Spleen (tissue), 11 donors: ENCODE measurements around the gene SLC26A1. TPM values are rescaled to one million over a fixed set of nuclear protein-coding genes. Genes with fewer than 3 reads are reported as not detected.

Source experiments
- DNase-seq: peaks from one replicate; pipeline ENCODE4 v3.0.0-alpha.2; 2020
- H3K27ac ChIP-seq, 8 donors: fragments of 200-600 bp; sonication (generic) in 7 of 8; 1 replicate in 4 of 8; 2 replicates in 4 of 8; pipeline versions ENCODE4 v1.5.0 to v1.8.0; 2016 to 2021; ENCODE audit warnings: inconsistent platforms in 4 of 8, mild to moderate bottlenecking in 4 of 8, moderate library complexity in 1 of 8
- H3K27me3 ChIP-seq, 7 donors: fragments of 200-600 bp; sonication (generic) in 6 of 7; replicated peaks in 1 of 7; 1 replicate in 4 of 7; 2 replicates in 3 of 7; pipeline versions ENCODE4 v1.5.0 to v1.8.0; 2016 to 2021; ENCODE audit warnings: inconsistent platforms in 3 of 7, mild to moderate bottlenecking in 1 of 7
- H3K36me3 ChIP-seq, 6 donors: fragments of 200-600 bp; sonication (generic) in 5 of 6; 1 replicate in 4 of 6; 2 replicates in 2 of 6; pipeline versions ENCODE4 v1.5.0 to v1.8.0; 2016 to 2021; ENCODE audit warnings: inconsistent platforms in 2 of 6
- H3K4me1 ChIP-seq, 6 donors: fragments of 200-600 bp; sonication (generic) in 5 of 6; 1 replicate in 3 of 6; 2 replicates in 3 of 6; pipeline versions ENCODE4 v1.5.0 to v1.8.0; 2016 to 2021; ENCODE audit warnings: inconsistent platforms in 3 of 6
- H3K4me3 ChIP-seq, 8 donors: fragments of 200-600 bp; sonication (generic) in 7 of 8; 1 replicate in 4 of 8; 2 replicates in 4 of 8; pipeline versions ENCODE4 v1.5.0 to v1.8.0; 2016 to 2021; ENCODE audit warnings: inconsistent platforms in 4 of 8, mild to moderate bottlenecking in 4 of 8, moderate library complexity in 2 of 8
- H3K9me3 ChIP-seq, 8 donors: fragments of 200-600 bp; sonication (generic) in 7 of 8; 1 replicate in 4 of 8; 2 replicates in 4 of 8; pipeline versions ENCODE4 v1.5.0 to v1.8.0; 2016 to 2021; ENCODE audit warnings: inconsistent platforms in 4 of 8
- CTCF ChIP-seq, 11 experiments: fragments of 200-600 bp in 7 of 11; fragments of 450-650 bp in 4 of 11; sonication (generic) in 4 of 11; IDR thresholded peaks in 8 of 11; conservative IDR thresholded peaks in 3 of 11; 1 replicate in 7 of 11; 2 replicates in 4 of 11; pipeline versions ENCODE4 v1.4.0 to v1.8.0; 2016 to 2021; ENCODE audit warnings: antibody characterized with exemption in 11 of 11, inconsistent platforms in 4 of 11, mild to moderate bottlenecking in 1 of 11
- POLR2A ChIP-seq, 3 donors: fragments of 450-650 bp; IDR thresholded peaks; one replicate each; pipeline ENCODE4 v1.5.1; 2017; ENCODE audit warnings: antibody characterized with exemption in 3 of 3, mild to moderate bottlenecking in 1 of 3
- POLR2AphosphoS5 ChIP-seq, 3 donors: sonication (generic); formaldehyde crosslinking; IDR thresholded peaks; one replicate each; pipeline ENCODE4 v1.5.1; 2017; ENCODE audit warnings: antibody characterized with exemption in 3 of 3
- WGBS, 5 donors: extraction: QIAGEN DNeasy Blood & Tissue Kit in 3 of 5; methylation state at CpG; one replicate each; pipeline versions ENCODE4 v1.1.5 to v1.1.7; 2013 to 2018; 5-methylcytosine and 5-hydroxymethylcytosine counted together
- intact Hi-C: fragments of 100-400 bp; cut with DNase I; formaldehyde crosslinking; loops from one replicate; pipeline ENCODE4 v1.15.0; 2023; ENCODE audit warnings: low total_unique reads
- polyA plus RNA-seq, 3 donors: library from polyadenylated mRNA; stranded (reverse); fragments of 200-250 nt; gene quantifications; one replicate each; pipeline ENCODE4 v1.2.1, GENCODE V29; 2013
- total RNA-seq, 7 donors: library from RNA; depleted of rRNA in 3 of 7; stranded (reverse); fragments of >200 nt in 3 of 7; fragmentation: NEBNext Ultra II Directional in 4 of 7; extraction: Animal tissue kit (Norgen Biotek cat#: 25700) in 4 of 7; gene quantifications; one replicate each; pipeline versions ENCODE4 v1.1.0 to v1.2.1, GENCODE V29; 2016 to 2021
- donor health status: healthy with polysubstance abuse.
- donor health status: DM: no; HTN: no; CAD: no; lungs with moderate emphysema.
- donor health status: DM: no; HTN: no; CAD: no.
- donor health status: Bipolar disorder and iron deficiency.
- donor health status: healthy.
- donor health status: DM: no; HTN: no; CAD: no.
- donor health status: DM: yes; HTN: yes; CAD: no.

The SLC26A1 gene
- total and polyA plus RNA-seq, 10 donors = 0.07 to 0.68 (median 0.24) TPM; not detected in 1

- peaks cover 0 to 17% (median 2%) of the 10 kb centered on the region in 6 donors for H3K4me1 ChIP-seq
- H3K36me3 ChIP-seq = no peaks in the 10 kb centered on the region
- no peak overlapping the region for H3K27ac ChIP-seq
- WGBS, 5 donors = 64 to 77% (median 66%) methylated on average over 27 to 35 of the region's 35 CpGs
- H3K9me3 ChIP-seq = no peaks in the 10 kb centered on the region
- H3K4me3 ChIP-seq = no peak overlapping the region
- H3K27me3 ChIP-seq = peaks cover 0 to 75% (median 40%) of the 10 kb centered on the region in 7 donors
- no peak for TF ChIP-seq POLR2A (IDR thresholded peaks at IDR 0.05)
- TF ChIP-seq POLR2AphosphoS5 (IDR thresholded peaks at IDR 0.05) = no peak
- no peak for TF ChIP-seq CTCF (IDR thresholded peaks at IDR 0.05 in 8 of 11, conservative IDR thresholded peaks at IDR 0.05 in 3 of 11)
- DNase-seq = no peak
- intact Hi-C loops = no loop called here
These were observed 40.8 kb upstream of the SLC26A1 start for GRCh38 chr4:1033840-1034551.

GRCh38 chr4:1032861-1033260 lies 39.7 kb upstream of the SLC26A1 start:
- Histone ChIP-seq H3K4me1 (peaks cover 0 to 17% (median 2%) of the 10 kb centered on the region in 6 donors), H3K9me3 (no peaks in the 10 kb centered on the region), H3K36me3 (no peaks in the 10 kb centered on the region), H3K4me3 (no peak overlapping the region), H3K27me3 (peaks cover 0 to 83% (median 43%) of the 10 kb centered on the region in 7 donors), H3K27ac (no peak overlapping the region)
- TF ChIP-seq POLR2AphosphoS5 (IDR thresholded peaks at IDR 0.05) (no peak), POLR2A (IDR thresholded peaks at IDR 0.05) (no peak), CTCF (IDR thresholded peaks at IDR 0.05 in 8 of 11, conservative IDR thresholded peaks at IDR 0.05 in 3 of 11) (no peak)
- 80 to 95% (median 82%) methylated on average over 1 to 10 of the region's 10 CpGs for WGBS, 5 donors
- no peak for DNase-seq
- intact Hi-C loops = no loop called here

- intact Hi-C loops = no loop called here
- no peaks in the 10 kb centered on the region for H3K9me3 ChIP-seq
- H3K27me3 ChIP-seq = peaks cover 0 to 83% (median 43%) of the 10 kb centered on the region in 7 donors
- no peak for TF ChIP-seq POLR2AphosphoS5 (IDR thresholded peaks at IDR 0.05)
- TF ChIP-seq POLR2A (IDR thresholded peaks at IDR 0.05) = no peak
- no peak for TF ChIP-seq CTCF (IDR thresholded peaks at IDR 0.05 in 8 of 11, conservative IDR thresholded peaks at IDR 0.05 in 3 of 11)
- no peak overlapping the region for H3K4me3 ChIP-seq
- peaks cover 0 to 17% (median 2%) of the 10 kb centered on the region in 6 donors for H3K4me1 ChIP-seq
- DNase-seq = no peak
- H3K27ac ChIP-seq = no peak overlapping the region
- no peaks in the 10 kb centered on the region for H3K36me3 ChIP-seq
- 63 to 68% (median 66%) methylated on average over 28 to 37 of the region's 37 CpGs for WGBS, 5 donors
These were observed 39.0 kb upstream of the SLC26A1 start for GRCh38 chr4:1031956-1032795.

- no peak for DNase-seq
- 79 to 85% (median 82%) methylated on average over 6 to 8 of the region's 8 CpGs; no CpG with 5 or more reads in 1 of the 5 donors for WGBS, 5 donors
- Histone ChIP-seq H3K9me3 (no peaks in the 10 kb centered on the region), H3K4me3 (no peak overlapping the region), H3K27me3 (peaks cover 0 to 79% (median 43%) of the 10 kb centered on the region in 7 donors), H3K4me1 (peaks cover 0 to 22% (median 3%) of the 10 kb centered on the region in 6 donors), H3K27ac (no peak overlapping the region), H3K36me3 (no peaks in the 10 kb centered on the region)
- intact Hi-C loops = no loop called here
- TF ChIP-seq POLR2A (IDR thresholded peaks at IDR 0.05) = no peak
- TF ChIP-seq CTCF (IDR thresholded peaks at IDR 0.05 in 8 of 11, conservative IDR thresholded peaks at IDR 0.05 in 3 of 11) = no peak
These were observed 38.1 kb upstream of the SLC26A1 start for GRCh38 chr4:1031346-1031745.
